ENCODE measurements around the gene ANKRD29. TPM values are rescaled to one million over a fixed set of nuclear protein-coding genes. Genes with fewer than 3 reads are reported as not detected.

Gene ANKRD29
- total RNA-seq, 1 experiment from 2014 or later: 8.2 TPM

DNA sequence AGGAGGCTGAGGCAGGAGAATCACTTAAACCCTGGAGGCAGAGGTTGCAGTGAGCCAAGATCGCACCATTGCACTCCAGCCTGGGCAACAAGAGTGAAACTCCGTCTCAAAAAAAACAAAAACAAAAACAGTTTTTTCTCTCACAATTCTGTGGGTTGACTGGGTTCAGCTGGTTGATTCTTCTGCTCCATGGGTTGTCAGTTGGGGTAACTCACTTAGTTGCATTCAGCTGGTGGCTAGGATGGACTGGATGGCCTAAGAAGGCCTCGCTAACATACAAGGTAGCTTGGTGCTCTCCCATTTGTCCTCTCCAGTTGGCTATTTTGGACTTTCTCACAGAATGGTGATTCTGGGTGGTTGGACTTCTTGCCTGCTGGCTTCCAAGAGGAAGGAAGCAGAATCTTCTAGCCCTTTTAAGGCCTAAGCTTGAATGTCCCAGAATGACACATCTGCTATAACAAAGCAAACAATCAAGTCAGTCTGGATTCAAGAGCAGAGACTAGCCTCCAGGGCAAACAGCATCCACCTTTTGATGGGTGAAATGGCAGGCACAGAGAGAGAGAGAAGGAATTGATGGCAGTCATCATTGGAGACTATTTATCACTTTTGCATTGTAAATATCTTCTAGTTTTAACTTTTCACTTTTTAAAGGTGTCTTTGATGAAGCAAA lies 44.4 kb upstream of the ANKRD29 start:
- H3K9me3 Mint-ChIP-seq (ENCODE audit: unreplicated experiment): no peaks in the 10 kb centered on the region
- H3K27me3 Mint-ChIP-seq (ENCODE audit: insufficient read depth, unreplicated experiment): no peaks in the 10 kb centered on the region
- H3K36me3 Mint-ChIP-seq (ENCODE audit: insufficient read depth, unreplicated experiment): peaks cover 11% of the 10 kb centered on the region
- DNase-seq: no peak
- intact Hi-C loops (cut with micrococcal nuclease; ENCODE audit: unreplicated experiment): no loop called here
- H3K4me3 Mint-ChIP-seq (ENCODE audit: unreplicated experiment): no peak overlapping the region
- H3K4me1 Mint-ChIP-seq (ENCODE audit: low read depth, unreplicated experiment): no peaks in the 10 kb centered on the region
- Histone ChIP-seq H3K9me3 (no peaks in the 10 kb centered on the region), H3K36me3 (ENCODE audit: control insufficient read depth, insufficient read depth, low read length) (no peaks in the 10 kb centered on the region), H3K4me3 (ENCODE audit: low read depth, low read length) (no peak overlapping the region), H3K4me1 (peaks cover 13% of the 10 kb centered on the region), H3K27me3 (replicated peaks; ENCODE audit: control insufficient read depth, insufficient read depth, low read length) (no peaks in the 10 kb centered on the region)
- no peak overlapping the region for H3K27ac Mint-ChIP-seq (ENCODE audit: unreplicated experiment)
- TF ChIP-seq CTCF (IDR thresholded peaks at IDR 0.05; ENCODE audit: insufficient read depth in 1 of 2, low read depth in 1 of 2, low read length in 1 of 2, severe bottlenecking in 1 of 2, unreplicated experiment in 1 of 2): no peak
- BruUV-seq (replicated peaks): no TSS peak
- CTCF ChIA-PET: interaction anchor here (1.0 kb wide), 1 partner anchor 85 kb away, joined by 3 read pairs; no protein-coding TSS in a partner anchor
- POLR2A ChIA-PET: no interaction called here

GRCh38 chr18:23704806-23705205 lies 42.1 kb upstream of the ANKRD29 start:
- Histone ChIP-seq H3K9me3 (no peaks in the 10 kb centered on the region), H3K27me3 (replicated peaks; ENCODE audit: control insufficient read depth, insufficient read depth, low read length) (no peaks in the 10 kb centered on the region), H3K4me3 (ENCODE audit: low read depth, low read length) (no peak overlapping the region), H3K36me3 (ENCODE audit: control insufficient read depth, insufficient read depth, low read length) (no peaks in the 10 kb centered on the region), H3K4me1 (no peaks in the 10 kb centered on the region)
- no TSS peak for BruUV-seq (replicated peaks)
- Mint-ChIP-seq H3K9me3 (ENCODE audit: unreplicated experiment) (no peaks in the 10 kb centered on the region), H3K4me1 (ENCODE audit: low read depth, unreplicated experiment) (peaks cover 8% of the 10 kb centered on the region), H3K27me3 (ENCODE audit: insufficient read depth, unreplicated experiment) (no peaks in the 10 kb centered on the region), H3K27ac (ENCODE audit: unreplicated experiment) (no peak overlapping the region), H3K4me3 (ENCODE audit: unreplicated experiment) (no peak overlapping the region), H3K36me3 (ENCODE audit: insufficient read depth, unreplicated experiment) (peaks cover 13% of the 10 kb centered on the region)
- DNase-seq: no peak
- intact Hi-C loops (cut with micrococcal nuclease; ENCODE audit: unreplicated experiment): no loop called here
- CTCF ChIA-PET: no interaction called here
- no peak for TF ChIP-seq CTCF (IDR thresholded peaks at IDR 0.05; ENCODE audit: insufficient read depth in 1 of 2, low read depth in 1 of 2, low read length in 1 of 2, severe bottlenecking in 1 of 2, unreplicated experiment in 1 of 2)
- POLR2A ChIA-PET: no interaction called here

DNA sequence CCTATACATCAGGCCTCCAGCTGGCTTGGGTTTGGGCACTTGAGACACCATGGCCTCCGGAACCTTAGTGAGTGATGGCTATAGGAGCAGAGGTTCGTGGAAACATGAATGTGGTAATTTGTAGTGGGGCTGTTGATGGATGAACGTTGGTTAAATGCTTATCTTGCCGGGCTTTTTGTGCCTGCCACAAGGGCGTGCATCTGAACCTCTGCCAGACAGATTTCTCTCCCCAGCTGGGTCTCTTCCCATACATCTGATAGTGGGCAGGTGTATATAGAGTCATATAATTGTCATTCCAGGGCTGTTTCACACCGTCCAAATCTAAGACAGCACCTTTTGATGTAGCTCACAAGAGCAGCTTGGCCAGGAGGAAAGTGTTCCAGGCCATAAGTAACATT lies 41.3 kb upstream of the ANKRD29 start:
- Mint-ChIP-seq H3K27ac (ENCODE audit: unreplicated experiment) (no peak overlapping the region), H3K27me3 (ENCODE audit: insufficient read depth, unreplicated experiment) (no peaks in the 10 kb centered on the region), H3K36me3 (ENCODE audit: insufficient read depth, unreplicated experiment) (peaks cover 13% of the 10 kb centered on the region), H3K4me1 (ENCODE audit: low read depth, unreplicated experiment) (peaks cover 9% of the 10 kb centered on the region), H3K9me3 (ENCODE audit: unreplicated experiment) (no peaks in the 10 kb centered on the region), H3K4me3 (ENCODE audit: unreplicated experiment) (no peak overlapping the region)
- CTCF ChIA-PET: interaction anchor here (0.9 to 1.5 kb wide), 3 partner anchors 64 to 188 kb away, joined by 4 to 11 read pairs (median 7); no protein-coding TSS in a partner anchor
- intact Hi-C loops (cut with micrococcal nuclease; ENCODE audit: unreplicated experiment): loop anchor here (1.0 kb wide), 2 partner anchors 82 to 117 kb away; no protein-coding TSS in a partner anchor
- POLR2A ChIA-PET: no interaction called here
- no peaks in the 10 kb centered on the region for H3K9me3 ChIP-seq
- no peaks in the 10 kb centered on the region for H3K27me3 ChIP-seq (replicated peaks; ENCODE audit: control insufficient read depth, insufficient read depth, low read length)
- no TSS peak for BruUV-seq (replicated peaks)
- H3K4me3 ChIP-seq (ENCODE audit: low read depth, low read length): no peak overlapping the region
- no peaks in the 10 kb centered on the region for H3K36me3 ChIP-seq (ENCODE audit: control insufficient read depth, insufficient read depth, low read length)
- no peak for DNase-seq
- H3K4me1 ChIP-seq: no peaks in the 10 kb centered on the region
- no peak for TF ChIP-seq CTCF (IDR thresholded peaks at IDR 0.05; ENCODE audit: insufficient read depth in 1 of 2, low read depth in 1 of 2, low read length in 1 of 2, severe bottlenecking in 1 of 2, unreplicated experiment in 1 of 2)

Data from Caco-2 (cell line).